ENCODE data around the gene OSGEP.
"Not testable (repeated sequence)": the region's sequence is repeated elsewhere in the genome, so short reads cannot be mapped to it uniquely, and the experiment has no call there.

OSGEP gene

DNA sequence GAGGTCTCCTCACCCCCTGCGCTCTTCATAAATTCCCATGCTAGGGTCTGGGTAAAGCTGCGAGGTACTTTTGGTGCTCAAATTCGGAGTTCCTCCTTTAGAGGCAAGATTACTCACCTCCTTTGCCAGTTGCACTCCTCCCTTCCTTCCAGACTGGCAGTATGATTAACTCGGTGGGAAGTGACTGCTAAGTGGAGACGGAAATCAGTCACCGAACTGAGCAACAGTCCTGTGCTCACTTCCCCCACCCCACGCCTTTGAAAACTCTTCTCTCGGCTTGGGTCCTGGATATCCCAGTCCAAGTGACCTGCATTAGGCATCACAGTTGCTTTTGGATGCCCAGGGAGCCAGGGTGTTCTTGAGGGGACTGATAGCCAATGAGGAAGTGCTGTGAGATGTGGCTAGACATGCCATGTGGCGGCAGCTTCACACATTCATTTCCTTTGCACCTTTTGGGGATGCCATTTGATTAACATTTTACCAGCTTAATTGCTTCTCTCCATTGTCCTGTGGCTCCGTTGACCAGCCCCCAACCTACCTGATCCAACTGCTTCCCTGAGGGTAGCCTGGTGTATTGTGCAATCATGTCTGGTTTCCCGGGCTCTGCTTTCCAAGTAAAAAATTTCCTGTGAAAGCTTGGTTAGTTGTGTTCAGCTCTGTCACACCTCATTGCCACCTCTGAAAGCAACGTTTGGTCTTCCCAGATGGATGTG lies 15.4 kb upstream of the OSGEP start:
- peak; percentile 6 for DNase-seq (ENCODE audit: low read depth)

DNA sequence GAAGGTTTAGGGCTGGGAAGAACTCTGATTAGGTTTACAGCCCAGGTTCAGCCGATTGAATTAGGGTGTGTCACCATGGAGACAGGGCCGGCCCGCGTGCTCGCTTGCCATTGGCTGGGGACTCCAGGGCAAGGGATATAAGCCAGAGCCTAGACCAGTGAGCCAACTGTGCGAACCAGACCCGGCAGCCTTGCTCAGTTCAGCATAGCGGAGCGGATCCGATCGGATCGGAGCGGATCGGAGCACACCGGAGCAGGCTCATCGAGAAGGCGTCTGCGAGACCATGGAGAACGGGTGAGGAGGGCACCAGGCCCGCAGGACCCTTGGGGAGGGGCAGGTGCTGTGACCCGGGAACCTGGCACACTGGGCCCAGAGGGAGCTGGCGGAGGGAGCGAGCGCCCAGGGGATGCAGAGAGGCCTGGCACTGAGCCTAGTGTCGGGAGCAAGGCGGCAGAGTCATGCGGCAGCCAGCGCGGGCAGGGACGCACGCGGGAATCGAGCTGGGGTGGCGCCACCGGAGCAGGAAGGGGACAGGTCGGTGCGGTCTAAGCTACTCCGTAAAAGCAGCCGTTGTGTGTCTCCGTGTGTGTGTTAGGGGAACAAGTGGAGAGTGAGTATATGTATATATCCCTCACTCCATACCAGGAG lies 14.8 kb upstream of the OSGEP start, which contains the start of gene PNP:
PNP (plus strand) TSS at position 165 of the 648 bp plus-strand sequence; CDS start at position 284, 119 bp downstream.
- peak; percentile 75 for DNase-seq (ENCODE audit: low read depth)

DNA sequence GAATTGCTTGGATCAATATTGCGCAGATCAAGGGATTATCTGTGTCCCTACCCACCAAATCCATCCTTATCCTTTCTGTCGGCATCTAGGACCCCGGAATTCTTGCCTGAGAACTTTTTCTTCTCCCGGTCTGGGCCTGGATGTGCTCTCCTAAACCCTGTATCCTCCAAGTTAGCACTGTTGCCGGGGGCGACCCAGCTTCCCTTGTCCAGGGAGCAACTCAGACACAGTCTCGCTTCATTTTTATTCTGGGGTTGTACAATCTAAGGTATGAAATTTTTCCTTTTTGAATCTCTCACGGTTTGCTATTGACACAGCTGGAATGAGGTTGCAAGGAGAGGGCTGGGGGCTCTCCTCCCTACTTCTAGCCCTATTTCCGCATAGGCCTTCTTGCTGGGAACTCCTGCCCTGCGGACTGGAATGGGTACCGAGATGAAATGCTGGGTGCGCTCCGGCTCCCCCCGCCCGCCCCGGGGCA lies 14.2 kb upstream of the OSGEP start:
- DNase-seq (ENCODE audit: low read depth), result no peak

DNA sequence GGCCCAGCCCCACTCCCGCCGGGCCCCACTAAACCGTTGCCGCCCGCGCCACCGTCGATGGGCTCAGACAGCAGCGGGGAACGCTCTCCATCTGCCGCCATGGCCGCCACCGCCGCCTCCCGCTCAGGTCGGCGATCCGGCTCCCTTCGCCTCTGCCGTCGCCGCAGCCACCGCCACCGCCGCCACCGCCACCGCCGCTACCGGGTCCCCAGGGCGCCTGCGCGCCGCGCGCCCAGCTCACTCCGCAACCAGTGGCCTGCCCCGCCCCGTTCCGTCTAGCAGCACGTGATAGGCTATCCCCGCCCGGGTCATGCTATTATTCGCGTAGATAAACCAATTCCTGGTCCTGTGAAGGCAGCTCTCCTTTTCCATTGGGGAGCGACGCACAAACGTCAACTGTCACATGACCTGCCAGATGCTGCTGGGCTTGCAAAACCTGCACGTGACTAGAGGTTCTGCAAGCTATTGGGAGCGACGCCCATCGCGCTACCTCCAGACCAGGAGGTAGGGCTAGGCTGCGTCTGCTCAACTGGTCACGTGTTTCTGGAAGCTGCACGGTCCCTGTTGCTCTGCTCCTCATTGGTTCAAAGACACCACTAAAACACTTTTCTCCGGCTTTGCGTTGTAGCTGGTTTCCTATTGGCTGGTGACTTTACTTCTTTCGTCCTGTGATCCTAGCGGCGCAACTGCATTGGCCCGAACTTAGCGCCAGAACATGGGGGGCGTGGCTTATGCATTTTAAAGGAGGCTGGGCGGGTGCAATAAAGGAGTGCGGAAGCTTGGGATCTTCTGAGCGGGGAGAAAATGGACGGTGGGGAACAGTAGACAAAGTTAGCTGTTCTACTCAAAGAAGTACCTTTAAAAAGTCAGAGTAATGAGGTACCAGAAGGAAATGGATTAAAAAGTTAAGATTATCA lies 6.9 kb upstream of the OSGEP start, which contains the start of gene PIP4P1:
PIP4P1 (minus strand) TSS at position 210 of the 917 bp plus-strand sequence; CDS start at position 101, 109 bp downstream.
- DNase-seq (ENCODE audit: low read depth), result peak; percentile 97

DNA sequence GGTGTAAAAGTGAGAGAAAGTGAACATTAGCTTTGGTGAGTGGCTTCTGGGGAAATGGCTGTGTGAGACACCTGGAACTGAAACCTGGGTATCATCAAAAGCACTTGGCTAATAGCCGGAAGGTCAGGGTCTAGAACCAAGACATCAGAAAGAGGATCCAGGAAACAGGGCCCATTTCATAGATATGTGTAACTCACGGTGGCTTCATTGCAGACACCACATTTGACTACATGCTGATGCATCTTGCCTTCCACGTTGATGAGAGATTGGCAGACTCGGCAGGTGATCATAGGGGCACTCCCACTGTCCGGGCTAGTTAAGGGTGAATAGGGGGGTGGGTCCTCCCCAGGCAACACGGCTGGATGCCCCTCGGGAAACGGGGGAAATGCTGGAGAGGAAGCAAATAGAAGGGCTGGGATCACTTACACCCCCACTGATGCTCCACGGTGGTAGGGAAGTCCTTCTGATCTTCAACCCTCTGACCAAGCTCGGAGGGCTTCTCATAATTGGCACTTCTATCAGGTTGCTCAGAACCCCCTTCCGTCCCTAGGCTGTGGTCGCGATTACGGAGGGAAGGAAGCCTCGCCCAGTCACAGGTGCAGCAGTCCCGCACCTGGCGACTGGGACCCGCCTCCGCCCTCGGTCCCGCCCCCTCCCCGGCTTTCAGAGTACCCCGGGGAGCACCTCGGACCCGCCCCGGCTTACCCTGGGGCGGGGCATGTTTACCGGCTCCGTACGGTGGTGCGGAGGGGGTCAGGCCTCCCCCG lies 6.0 kb upstream of the OSGEP start:
- DNase-seq (ENCODE audit: low read depth), result peak; percentile 56

DNA sequence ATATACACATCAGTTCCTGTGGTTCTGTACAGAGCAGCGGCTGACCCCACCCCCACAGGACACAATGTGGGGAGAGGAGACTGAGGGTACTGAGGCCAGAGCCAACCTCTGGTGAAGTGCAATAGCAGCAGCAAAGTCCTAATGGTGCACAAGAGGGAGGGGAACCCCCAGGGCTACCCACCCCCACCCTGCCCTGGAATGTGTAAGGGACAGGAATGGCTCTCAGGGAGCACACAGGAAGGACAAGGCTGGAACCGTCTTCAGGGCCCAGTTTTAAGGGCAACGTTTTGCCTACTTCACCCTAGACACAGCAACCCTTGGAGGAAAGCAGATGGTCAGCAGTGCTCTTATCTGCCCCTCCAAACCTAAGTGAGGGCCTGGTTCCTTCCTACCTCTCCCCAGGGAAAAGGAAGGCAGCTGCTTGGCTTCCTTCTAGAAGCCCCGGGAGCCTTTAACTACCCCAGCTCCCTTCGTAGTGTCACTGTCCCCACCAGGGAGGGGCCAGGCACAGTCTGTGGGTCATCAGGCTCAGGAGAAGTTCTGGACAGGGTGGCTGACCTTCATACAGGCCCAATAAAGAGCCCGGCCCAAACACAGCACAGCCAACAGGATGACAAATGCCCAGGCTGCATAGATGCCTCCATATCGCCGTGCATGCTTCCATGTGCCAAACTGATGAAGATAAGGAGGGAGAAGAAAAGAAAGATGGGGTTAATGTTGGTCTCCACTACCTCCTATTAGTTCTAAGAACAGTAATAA lies 3.6 kb upstream of the OSGEP start:
- DNase-seq (ENCODE audit: low read depth), result no peak

DNA sequence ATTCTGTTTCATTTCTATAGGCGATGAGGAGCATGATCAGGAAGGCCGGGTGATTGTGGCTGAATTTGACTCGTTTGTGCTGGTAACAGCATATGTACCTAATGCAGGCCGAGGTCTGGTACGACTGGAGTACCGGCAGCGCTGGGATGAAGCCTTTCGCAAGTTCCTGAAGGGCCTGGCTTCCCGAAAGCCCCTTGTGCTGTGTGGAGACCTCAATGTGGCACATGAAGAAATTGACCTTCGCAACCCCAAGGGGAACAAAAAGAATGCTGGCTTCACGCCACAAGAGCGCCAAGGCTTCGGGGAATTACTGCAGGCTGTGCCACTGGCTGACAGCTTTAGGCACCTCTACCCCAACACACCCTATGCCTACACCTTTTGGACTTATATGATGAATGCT lies 2.4 kb upstream of the OSGEP start:
- no peak for DNase-seq (ENCODE audit: low read depth)

DNA sequence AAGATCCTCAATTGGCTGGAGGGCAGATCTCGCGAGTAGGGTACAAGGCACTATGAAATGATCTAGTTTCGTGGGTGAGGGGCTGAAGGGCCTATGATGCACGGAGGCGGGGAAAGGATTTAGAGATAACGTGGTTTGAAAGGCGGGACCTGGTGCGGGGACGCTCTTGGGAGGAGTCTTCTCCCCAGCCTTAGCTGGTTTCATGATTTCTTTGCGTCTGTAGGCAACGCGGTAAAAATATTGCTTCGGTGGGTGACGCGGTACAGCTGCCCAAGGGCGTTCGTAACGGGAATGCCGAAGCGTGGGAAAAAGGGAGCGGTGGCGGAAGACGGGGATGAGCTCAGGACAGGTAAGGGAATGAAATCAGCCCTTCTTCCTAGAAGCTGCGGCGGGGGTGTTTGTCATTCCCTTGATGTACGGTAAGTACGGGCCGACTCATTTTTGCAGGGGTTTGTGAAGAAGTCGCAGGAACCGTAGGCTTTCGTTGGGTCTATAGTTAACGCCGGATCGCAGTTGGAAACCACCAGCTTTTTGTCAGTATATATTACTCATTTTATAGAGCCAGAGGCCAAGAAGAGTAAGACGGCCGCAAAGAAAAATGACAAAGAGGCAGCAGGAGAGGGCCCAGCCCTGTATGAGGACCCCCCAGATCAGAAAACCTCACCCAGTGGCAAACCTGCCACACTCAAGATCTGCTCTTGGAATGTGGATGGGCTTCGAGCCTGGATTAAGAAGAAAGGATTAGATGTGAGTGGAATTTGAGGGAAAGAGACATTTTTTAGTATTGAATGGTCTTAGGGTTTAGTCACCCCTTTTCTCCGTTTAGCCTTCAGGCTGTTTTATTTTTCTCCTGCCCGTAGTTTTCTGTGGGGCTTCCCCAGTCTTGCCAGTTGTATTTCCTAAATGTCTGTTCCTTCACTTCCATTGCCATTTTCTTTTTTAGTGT lies 1.0 kb upstream of the OSGEP start:
- no peak for DNase-seq (ENCODE audit: low read depth)

DNA sequence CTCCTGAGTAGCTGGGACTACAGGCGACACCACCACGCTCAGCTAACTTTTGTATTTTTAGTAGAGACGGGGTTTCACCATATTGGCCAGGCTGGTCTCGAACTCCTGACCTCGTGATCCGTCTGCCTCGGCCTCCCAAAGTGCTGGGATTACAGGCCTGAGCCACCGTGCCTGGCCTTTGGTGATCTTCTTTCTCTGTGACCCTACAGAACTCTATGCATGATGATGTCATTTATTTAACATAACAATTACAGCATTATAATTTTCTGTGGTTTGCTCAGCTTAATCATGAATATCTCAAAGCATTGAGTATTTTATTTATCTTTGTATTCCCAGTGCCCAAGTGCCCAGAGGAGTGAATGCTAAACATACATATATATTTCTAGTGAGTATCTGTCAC lies 1.8 kb downstream of the OSGEP start:
- not testable (repeated sequence) for DNase-seq (ENCODE audit: low read depth)

DNA sequence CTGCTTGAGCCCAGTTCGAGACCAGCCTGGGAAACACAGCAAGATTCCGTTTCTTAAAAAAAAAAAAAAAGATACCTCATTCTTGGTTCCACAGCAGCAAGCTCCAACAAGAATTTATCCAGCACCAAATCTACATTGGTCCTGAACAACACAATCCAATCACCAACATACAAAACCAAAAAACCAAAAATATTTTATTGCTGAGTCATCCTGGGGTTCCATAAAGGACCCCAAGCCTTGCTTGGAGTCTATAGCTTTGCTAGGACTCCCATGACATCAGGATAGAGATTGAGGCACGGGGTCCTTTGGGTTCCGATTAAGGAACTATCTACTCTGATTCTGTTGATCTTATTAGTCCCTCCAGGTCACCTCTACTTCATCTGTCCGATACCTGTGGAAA lies 7.7 kb downstream of the OSGEP start:
- no peak for DNase-seq (ENCODE audit: low read depth)

DNA sequence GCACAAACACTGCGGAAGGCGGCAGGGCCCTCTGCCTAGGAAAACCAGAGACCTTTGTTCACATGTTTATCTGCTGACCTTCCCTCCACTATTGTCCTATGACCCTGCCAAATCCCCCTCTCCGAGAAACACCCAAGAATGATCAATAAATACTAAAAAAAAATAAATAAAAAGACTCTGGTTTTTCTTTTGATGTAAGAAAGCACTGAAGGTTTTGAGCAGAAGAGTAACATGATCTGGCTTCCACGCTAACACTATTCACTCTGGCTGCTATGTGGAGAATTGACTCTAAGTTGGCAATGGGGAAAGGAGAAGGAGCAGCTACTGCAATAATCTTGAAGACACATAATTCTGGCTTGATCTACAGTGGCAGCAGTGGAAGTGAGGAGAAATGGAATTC lies 11.0 kb downstream of the OSGEP start:
- not testable (repeated sequence) for DNase-seq (ENCODE audit: low read depth)

DNA sequence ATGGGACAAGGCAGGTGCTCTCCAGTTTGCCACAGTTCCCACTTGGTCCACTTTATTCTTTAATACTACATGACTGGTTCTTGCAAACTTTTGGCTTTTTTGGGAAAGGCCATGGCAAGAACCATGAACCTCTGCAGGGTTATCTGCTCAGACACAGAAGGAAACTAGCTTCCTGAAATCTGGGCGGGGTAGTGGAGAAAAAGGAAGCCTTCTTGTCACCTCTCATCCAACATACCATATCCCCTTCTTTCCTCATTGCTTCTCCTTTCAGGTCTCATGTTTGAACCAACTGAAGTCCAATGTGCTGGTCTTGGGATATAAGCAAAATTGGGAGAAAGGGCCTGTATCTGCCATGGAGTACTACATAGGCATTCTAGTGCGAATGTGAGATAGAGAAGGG lies 13.2 kb downstream of the OSGEP start:
- no peak for DNase-seq (ENCODE audit: low read depth)

DNA sequence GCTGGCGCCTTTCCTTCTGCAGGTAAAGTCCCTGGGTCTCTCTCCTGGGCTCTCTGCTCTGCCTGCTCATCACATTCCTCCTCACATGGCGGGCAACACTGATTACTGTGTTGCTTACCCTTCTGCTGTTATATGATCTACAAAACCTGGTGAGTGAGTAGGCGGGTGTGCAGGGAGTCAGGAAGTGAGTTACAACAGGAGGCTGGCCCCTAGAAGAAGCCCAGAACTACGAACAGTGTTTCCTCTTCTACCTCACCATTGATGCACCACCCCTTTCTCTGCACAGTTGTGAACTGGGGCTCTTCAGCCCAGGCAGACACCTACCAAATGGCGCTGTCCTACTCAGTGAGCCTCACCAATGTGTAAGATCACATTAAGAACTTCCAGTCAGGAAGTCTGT lies 13.7 kb downstream of the OSGEP start:
- DNase-seq (ENCODE audit: low read depth), result no peak

DNA sequence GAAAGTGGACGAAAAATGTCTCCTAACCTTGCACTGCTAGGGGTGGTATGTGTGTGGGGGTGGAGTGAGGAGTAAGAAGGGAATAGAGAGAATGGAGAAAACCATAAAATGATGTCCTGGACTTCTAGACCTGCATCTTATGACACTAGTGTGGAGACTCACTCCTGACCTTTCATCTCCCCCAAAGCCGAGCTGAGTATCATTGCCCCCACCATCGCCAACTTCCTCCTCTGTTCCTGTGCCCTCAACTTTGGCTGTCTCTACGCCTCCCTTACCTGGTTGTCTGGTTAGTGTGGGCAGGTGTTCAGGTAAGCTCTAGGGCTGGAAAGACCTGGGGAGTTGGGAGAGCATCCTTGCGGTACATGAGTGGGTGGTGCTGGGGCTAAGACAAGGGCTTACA lies 14.1 kb downstream of the OSGEP start:
- no peak for DNase-seq (ENCODE audit: low read depth)

DNA sequence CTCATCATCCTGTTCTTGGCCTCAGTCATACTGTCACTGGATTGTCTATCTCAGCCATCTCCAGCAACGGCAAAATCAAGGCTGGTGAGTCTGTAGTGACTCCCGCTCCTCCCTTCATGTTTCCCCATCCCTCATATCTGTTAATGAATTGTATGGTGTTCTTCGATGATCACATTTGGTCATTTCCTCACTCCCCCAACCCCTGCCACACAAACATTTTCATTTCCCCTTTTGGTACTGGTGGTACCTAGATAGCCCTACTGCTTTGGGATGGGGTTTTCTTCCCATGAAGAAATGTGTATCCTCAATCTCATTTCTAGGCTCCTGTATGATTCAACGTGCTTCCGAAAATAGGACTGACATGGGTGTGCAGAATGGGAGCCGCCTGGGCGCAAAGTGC lies 15.9 kb downstream of the OSGEP start:
- no peak for DNase-seq (ENCODE audit: low read depth)

DNA sequence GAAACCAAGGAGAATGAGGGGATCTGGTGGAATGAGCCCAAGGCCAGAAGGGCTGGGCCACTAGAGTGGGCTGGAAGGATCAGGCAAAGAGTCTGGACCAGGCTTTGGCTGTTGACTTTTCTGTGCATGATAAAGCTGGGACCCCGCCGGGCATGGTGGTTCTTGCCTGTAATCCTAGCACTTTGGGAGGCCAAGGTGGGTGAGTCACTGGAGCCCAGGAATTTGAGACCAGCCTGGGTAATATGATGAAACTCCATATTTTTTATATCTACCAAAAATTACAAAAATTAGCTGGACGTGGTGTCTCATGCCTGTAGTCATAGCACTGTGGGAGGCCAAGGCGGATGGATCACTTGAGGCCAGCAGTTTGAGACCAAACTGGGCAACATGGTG lies 18.3 kb downstream of the OSGEP start:
- no peak for DNase-seq (ENCODE audit: low read depth)

DNA sequence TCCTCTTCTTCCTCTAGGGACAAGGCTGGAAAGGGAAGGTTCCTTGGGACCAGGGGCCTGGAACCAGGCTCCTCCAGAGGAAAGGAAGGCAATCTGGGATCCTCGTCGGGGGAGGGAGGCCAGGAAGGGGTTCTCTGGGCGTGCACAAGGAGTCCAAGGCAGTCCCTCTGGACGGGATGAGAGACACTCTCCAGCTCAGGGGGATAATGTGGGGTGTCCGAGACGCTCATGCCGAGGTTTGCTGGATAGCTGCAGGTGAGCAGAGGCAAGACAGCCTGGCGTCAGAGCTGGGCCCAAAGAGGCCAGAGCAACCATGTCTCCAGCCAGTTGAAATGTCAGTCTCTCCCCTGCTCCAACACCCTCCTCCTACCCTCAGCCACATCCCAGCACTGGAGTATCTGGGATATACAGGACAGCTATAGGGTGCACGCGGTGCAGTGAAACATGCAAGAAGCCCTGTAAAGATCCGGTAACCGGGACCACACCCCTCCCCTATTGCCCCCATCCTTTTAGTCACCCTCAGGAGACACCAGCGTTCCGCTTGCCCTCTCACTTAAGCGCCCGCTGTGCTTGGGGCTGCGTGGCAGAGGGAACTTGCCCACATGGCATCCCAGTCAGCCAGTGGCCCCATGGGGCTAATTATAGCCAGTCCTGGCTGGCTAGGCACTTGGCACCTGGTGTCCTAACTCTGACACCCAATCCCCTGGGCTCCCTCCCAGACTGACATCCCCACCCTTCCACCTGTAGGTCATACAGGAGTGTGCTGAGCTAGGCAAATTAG lies 18.8 kb downstream of the OSGEP start, which contains the start of gene KLHL33:
KLHL33 (minus strand) TSS at position 585 of the 781 bp plus-strand sequence; CDS start at position 230, 355 bp downstream.
- no peak for DNase-seq (ENCODE audit: low read depth)

DNA sequence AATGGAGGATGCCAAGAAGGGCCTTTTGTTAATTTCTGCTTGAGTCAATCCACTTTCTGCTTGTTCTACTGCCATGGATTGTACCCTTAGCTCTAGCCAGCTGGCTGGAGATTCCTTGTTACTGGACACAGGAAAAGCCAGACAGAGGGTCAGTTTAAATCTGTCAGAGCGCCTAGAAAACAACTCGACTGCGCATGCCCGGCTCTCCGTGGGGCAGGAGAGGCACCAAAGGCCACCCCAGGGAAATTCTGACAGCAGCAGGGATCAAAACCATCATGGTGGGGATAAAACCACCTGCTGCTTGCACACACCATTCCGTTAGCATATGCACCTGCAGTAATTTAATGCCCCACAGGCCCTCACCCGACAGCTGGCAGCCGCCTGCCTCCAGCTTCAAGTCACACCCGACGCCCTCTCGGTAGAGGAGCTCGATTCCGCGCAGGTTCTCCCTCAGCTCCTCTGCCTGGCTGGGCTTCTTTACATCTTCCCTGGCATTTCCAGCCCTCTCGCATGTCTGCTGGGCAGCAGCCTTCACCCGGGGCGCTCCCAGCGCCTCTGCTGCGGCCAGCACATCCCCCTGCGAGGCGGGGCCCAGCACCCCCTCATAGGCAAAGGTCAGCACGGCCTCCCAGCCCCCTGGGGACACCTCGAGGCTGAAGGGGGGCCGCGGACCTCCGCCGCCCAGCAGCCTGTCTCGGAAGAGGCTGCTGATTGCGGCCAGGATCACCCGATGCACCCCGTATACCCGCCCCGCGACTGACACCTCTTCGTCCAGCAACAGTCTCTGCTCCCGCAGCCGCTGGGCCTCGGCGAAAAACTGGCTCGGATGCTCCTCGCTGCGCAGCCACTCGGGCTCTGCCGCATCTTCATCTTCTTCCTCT lies 19.7 kb downstream of the OSGEP start:
- DNase-seq (ENCODE audit: low read depth), result no peak

All from activated T-helper 1 cell treated with Interleukin-2 at 50 U/mL for 16 hours (primary cell).